ENCODE data around the gene GRAMD4.

GRCh38 chr22:46674906-46675305 is 54.7 kb downstream of the GRAMD4 start:
- TF ChIP-seq EZH2 (IDR thresholded peaks at IDR 0.05; ENCODE audit: borderline replicate concordance, low read depth, low read length, poor library complexity, severe bottlenecking), result no peak
- TF ChIP-seq, protein P1, sequence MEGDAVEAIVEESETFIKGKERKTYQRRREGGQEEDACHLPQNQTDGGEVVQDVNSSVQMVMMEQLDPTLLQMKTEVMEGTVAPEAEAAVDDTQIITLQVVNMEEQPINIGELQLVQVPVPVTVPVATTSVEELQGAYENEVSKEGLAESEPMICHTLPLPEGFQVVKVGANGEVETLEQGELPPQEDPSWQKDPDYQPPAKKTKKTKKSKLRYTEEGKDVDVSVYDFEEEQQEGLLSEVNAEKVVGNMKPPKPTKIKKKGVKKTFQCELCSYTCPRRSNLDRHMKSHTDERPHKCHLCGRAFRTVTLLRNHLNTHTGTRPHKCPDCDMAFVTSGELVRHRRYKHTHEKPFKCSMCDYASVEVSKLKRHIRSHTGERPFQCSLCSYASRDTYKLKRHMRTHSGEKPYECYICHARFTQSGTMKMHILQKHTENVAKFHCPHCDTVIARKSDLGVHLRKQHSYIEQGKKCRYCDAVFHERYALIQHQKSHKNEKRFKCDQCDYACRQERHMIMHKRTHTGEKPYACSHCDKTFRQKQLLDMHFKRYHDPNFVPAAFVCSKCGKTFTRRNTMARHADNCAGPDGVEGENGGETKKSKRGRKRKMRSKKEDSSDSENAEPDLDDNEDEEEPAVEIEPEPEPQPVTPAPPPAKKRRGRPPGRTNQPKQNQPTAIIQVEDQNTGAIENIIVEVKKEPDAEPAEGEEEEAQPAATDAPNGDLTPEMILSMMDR (conservative IDR thresholded peaks at IDR 0.05; ENCODE audit: low read depth, low read length), result no peak
